Measurements from ENCODE around the gene TGFB2. TPM values are rescaled to one million over a fixed set of nuclear protein-coding genes. Genes with fewer than 3 reads are reported as not detected.

The TGFB2 gene
- polyA plus RNA-seq, 1 donor (not counting 4 experiments of a cell fraction or from before 2014, with no cell fraction given): 21.5 TPM

GRCh38 chr1:218401998-218402785 lies 57.1 kb downstream of the TGFB2 start:
- dilution Hi-C loops (cut with MboI; ENCODE audit: extremely low pct_ligation_motif_present, low sequenced_read_pairs): no loop called here
- Histone ChIP-seq H3K9me3 (ENCODE audit: control insufficient read depth, low read depth, low read length) (no peaks in the 10 kb centered on the region), H2AFZ (ENCODE audit: control insufficient read depth, low read length) (no peak overlapping the region), H3K9ac (ENCODE audit: control insufficient read depth, extremely low read depth, insufficient read depth, low read length) (no peak overlapping the region), H3K36me3 (ENCODE audit: control insufficient read depth in 2 of 2, extremely low read depth in 1 of 2, insufficient read depth in 2 of 2, low read length in 2 of 2) (peaks cover 0 to 6% of the 10 kb centered on the region in 2 experiments), H3K27ac (ENCODE audit: control insufficient read depth, insufficient read depth, low read length) (no peak overlapping the region), H3K4me3 (ENCODE audit: control insufficient read depth in 2 of 3, extremely low read depth in 1 of 3, insufficient read depth in 2 of 3, low read depth in 1 of 3, low read length in 3 of 3) (no peak overlapping the region), H3K9me1 (ENCODE audit: control insufficient read depth, extremely low read depth, insufficient read depth, low read length) (no peaks in the 10 kb centered on the region), H4K20me1 (ENCODE audit: control insufficient read depth, extremely low read depth, insufficient read depth, low read length) (no peaks in the 10 kb centered on the region), H3K4me1 (ENCODE audit: control insufficient read depth, extremely low read depth, insufficient read depth, low read length) (peaks cover 13% of the 10 kb centered on the region), H3K4me2 (ENCODE audit: control insufficient read depth, extremely low read depth, insufficient read depth, low read depth, low read length) (no peak overlapping the region), H3K79me2 (ENCODE audit: control insufficient read depth, insufficient read depth, low read length) (peaks cover 8% of the 10 kb centered on the region), H3K27me3 (ENCODE audit: control insufficient read depth, extremely low read depth, insufficient read depth, low read length) (no peaks in the 10 kb centered on the region)
- FAIRE-seq (no peak), DNase-seq (ENCODE audit: low read depth, low spot score) (no peak)
- TF ChIP-seq CTCF (optimal IDR thresholded peaks at IDR 0.05 in 1 of 3, IDR thresholded peaks at IDR 0.05 in 1 of 3, conservative IDR thresholded peaks at IDR 0.05 in 1 of 3; ENCODE audit: extremely low read depth in 1 of 3, insufficient read depth in 2 of 3, low read length in 3 of 3) (no peak), EZH2 (IDR thresholded peaks at IDR 0.05; ENCODE audit: low read length) (no peak)

DNA sequence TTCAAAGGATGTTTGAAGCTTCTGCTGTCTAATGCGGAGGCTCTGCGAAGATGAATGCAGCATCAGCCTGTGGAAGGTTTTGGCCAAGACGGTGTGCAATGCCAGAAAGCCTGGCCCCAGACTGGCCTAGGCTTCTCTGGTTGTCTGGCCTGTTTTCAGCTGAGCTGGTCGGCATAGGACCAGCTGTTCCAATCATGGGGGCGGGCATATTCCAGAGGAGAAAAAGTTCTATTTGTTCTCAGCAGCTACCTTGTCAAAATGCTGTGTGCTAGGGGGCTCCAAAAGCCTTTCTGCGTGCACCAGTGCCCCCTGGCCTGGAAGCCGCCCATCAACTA lies 57.6 kb downstream of the TGFB2 start:
- dilution Hi-C loops (cut with MboI; ENCODE audit: extremely low pct_ligation_motif_present, low sequenced_read_pairs): no loop called here
- Histone ChIP-seq H3K36me3 (ENCODE audit: control insufficient read depth in 2 of 2, extremely low read depth in 1 of 2, insufficient read depth in 2 of 2, low read length in 2 of 2) (peaks cover 0 to 6% of the 10 kb centered on the region in 2 experiments), H3K9ac (ENCODE audit: control insufficient read depth, extremely low read depth, insufficient read depth, low read length) (no peak overlapping the region), H2AFZ (ENCODE audit: control insufficient read depth, low read length) (no peak overlapping the region), H3K4me1 (ENCODE audit: control insufficient read depth, extremely low read depth, insufficient read depth, low read length) (peaks cover 9% of the 10 kb centered on the region), H3K27me3 (ENCODE audit: control insufficient read depth, extremely low read depth, insufficient read depth, low read length) (no peaks in the 10 kb centered on the region), H3K27ac (ENCODE audit: control insufficient read depth, insufficient read depth, low read length) (no peak overlapping the region), H3K9me1 (ENCODE audit: control insufficient read depth, extremely low read depth, insufficient read depth, low read length) (no peaks in the 10 kb centered on the region), H4K20me1 (ENCODE audit: control insufficient read depth, extremely low read depth, insufficient read depth, low read length) (no peaks in the 10 kb centered on the region), H3K4me2 (ENCODE audit: control insufficient read depth, extremely low read depth, insufficient read depth, low read depth, low read length) (no peak overlapping the region), H3K9me3 (ENCODE audit: control insufficient read depth, low read depth, low read length) (no peaks in the 10 kb centered on the region), H3K79me2 (ENCODE audit: control insufficient read depth, insufficient read depth, low read length) (peaks cover 8% of the 10 kb centered on the region), H3K4me3 (ENCODE audit: control insufficient read depth in 2 of 3, extremely low read depth in 1 of 3, insufficient read depth in 2 of 3, low read depth in 1 of 3, low read length in 3 of 3) (no peak overlapping the region)
- TF ChIP-seq CTCF (optimal IDR thresholded peaks at IDR 0.05 in 1 of 3, IDR thresholded peaks at IDR 0.05 in 1 of 3, conservative IDR thresholded peaks at IDR 0.05 in 1 of 3; ENCODE audit: extremely low read depth in 1 of 3, insufficient read depth in 2 of 3, low read length in 3 of 3): no peak
- TF ChIP-seq EZH2 (IDR thresholded peaks at IDR 0.05; ENCODE audit: low read length): no peak
- no peak for FAIRE-seq
- DNase-seq (ENCODE audit: low read depth, low spot score): no peak

Measured in keratinocyte (primary cell).